Erythroblast (primary cell): ENCODE measurements around the gene PLIN5.

Source experiments
- GATA1 ChIP-seq: IDR thresholded peaks from 2 replicates; pipeline ENCODE4 v1.6.1; 2011; ENCODE audit warnings: low read depth, mild to moderate bottlenecking, control low read depth, low read length, moderate library complexity
- POLR2A ChIP-seq: IDR thresholded peaks from 2 replicates; pipeline ENCODE4 v1.6.1; 2011; ENCODE audit warnings: mild to moderate bottlenecking, low read length

DNA sequence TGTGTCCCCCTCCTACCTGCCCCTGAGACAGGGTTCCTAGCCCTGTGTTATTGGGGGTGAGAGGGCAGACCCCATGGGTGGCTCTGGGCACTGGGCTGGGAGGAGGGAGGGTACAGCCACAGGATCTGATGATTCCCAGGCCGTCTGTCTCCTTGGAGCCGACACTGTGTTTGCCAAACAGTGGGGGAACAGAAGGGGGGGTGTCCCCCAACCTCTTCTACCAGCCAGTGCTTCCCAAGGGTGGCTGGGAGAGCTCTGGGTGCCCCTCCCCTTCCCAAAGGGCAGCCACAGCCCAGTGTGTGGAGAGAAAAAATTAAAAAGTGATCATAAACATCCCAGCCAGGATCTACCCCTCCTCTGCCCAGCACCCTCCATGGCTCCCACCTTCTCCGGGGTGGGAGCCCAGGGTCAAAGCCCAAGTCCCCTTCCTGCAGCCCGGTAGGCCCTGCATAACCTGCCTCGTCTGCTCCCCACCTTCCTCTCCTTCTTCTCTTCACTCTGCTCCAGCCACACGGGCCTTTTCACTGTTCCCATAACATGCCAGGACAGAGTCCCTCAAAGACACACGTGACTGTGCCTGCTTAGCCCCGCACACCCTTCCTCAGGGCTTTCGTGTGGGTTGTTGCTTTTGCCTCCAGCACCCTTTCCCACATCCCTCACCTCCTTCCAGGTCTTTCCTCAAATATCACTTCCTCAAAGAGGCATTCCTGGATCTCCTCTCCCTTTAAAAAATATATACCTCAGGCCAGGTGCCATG is 15.3 kb downstream of the PLIN5 start:
- TF ChIP-seq POLR2A (no peak), GATA1 (no peak)
